ENCODE results near the gene DIPK1C.

The DIPK1C gene

DNA sequence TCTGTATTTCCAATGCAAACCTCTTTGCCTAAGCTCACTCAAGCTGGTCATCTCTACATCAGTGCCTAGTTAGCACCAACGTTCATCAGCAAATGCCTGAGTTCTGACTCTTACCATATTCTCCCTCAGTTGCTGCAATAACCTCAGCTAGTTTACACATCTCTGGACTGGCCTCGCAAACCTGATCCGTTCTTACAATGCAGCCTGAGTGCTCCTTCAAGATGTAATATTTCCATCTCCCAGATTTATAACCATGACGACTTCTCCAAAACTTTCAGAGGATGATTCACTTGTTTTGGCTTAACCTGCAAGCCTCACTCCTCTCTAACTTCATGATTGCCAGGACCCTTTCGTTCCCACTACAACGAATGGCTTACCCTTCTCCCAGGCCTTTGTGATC, 69.7 kb downstream of the DIPK1C start:
- no peak for DNase-seq (ENCODE audit: low spot score)

All from globus pallidus (tissue), 1 donor.